GM19238 (cell line): Measurements from ENCODE around the gene RBM33.

Experiments
- DNase-seq: peaks from one replicate; pipeline ENCODE4 v3.0.0; 2011; ENCODE audit warnings: low spot score; ENCODE audit not compliant: insufficient read length

RBM33 gene

GRCh38 chr7:155820246-155820645, 175.8 kb downstream of the RBM33 start:
- DNase-seq = no peak

GRCh38 chr7:155820788-155821187, 176.3 kb downstream of the RBM33 start:
- no peak for DNase-seq

GRCh38 chr7:155821851-155822250, 177.4 kb downstream of the RBM33 start:
- no peak for DNase-seq

GRCh38 chr7:155824227-155824886, 179.9 kb downstream of the RBM33 start:
- DNase-seq = no peak

- DNase-seq = no peak
These were observed 180.9 kb downstream of the RBM33 start for GRCh38 chr7:155825336-155825735.

GRCh38 chr7:155829796-155830470, 185.5 kb downstream of the RBM33 start:
- no peak for DNase-seq
